HEK293T (cell line): ENCODE measurements around the gene DET1.

ENCODE experiments used
- CTCF ChIA-PET: fragments of 350-600 bp; formaldehyde crosslinking; extraction: SDS; loops from one replicate; lab custom pipeline; 2021; ENCODE audit warnings: antibody characterized with exemption, inconsistent platforms; lab: Yijun Ruan, JAX
- POLR2A ChIA-PET: fragments of 350-600 bp; formaldehyde crosslinking; extraction: SDS; loops from one replicate; lab custom pipeline; 2020; ENCODE audit warnings: antibody characterized with exemption, inconsistent platforms; lab: Yijun Ruan, JAX
- DNase-seq: peaks from one replicate; pipeline ENCODE4 v3.0.0; 2012; ENCODE audit warnings: mixed read lengths; ENCODE audit errors: extremely low spot score
- ARNT ChIP-seq: fragments of 450-650 bp; IDR thresholded peaks from 2 replicates; pipeline ENCODE4 v1.6.1; 2017; ENCODE audit warnings: mild to moderate bottlenecking
- BHLHE40 ChIP-seq: fragments of 450-650 bp; IDR thresholded peaks from 2 replicates; pipeline ENCODE4 v1.6.1; 2016; ENCODE audit warnings: mild to moderate bottlenecking, moderate library complexity, borderline replicate concordance
- CTBP1 ChIP-seq: fragments of 450-650 bp; IDR thresholded peaks from 2 replicates; pipeline ENCODE4 v1.6.1; 2016; ENCODE audit warnings: borderline replicate concordance
- ELF4 ChIP-seq: fragments of 450-650 bp; IDR thresholded peaks from 2 replicates; pipeline ENCODE4 v1.6.1; 2017; ENCODE audit warnings: antibody characterized with exemption
- FOXA1 ChIP-seq: fragments of 450-650 bp; IDR thresholded peaks from 2 replicates; pipeline ENCODE4 v1.6.1; 2016; ENCODE audit warnings: mild to moderate bottlenecking
- FOXK2 ChIP-seq: fragments of 450-650 bp; IDR thresholded peaks from 2 replicates; pipeline ENCODE4 v1.6.1; 2016; ENCODE audit warnings: mild to moderate bottlenecking
- FOXM1 ChIP-seq: fragments of 450-650 bp; IDR thresholded peaks from 2 replicates; pipeline ENCODE4 v1.6.1; 2017; ENCODE audit warnings: mild to moderate bottlenecking, borderline replicate concordance
- HDGF ChIP-seq: fragments of 450-650 bp; IDR thresholded peaks from 2 replicates; pipeline ENCODE4 v1.6.1; 2017; ENCODE audit warnings: antibody characterized with exemption, borderline replicate concordance
- L3MBTL2 ChIP-seq: fragments of 450-650 bp; conservative IDR thresholded peaks from 2 replicates; pipeline ENCODE4 v1.6.1; 2016; ENCODE audit warnings: mild to moderate bottlenecking
- LEF1 ChIP-seq: fragments of 450-650 bp; IDR thresholded peaks from 2 replicates; pipeline ENCODE4 v1.6.1; 2017; ENCODE audit warnings: mild to moderate bottlenecking, borderline replicate concordance
- NFRKB ChIP-seq: fragments of 450-650 bp; IDR thresholded peaks from 2 replicates; pipeline ENCODE4 v1.6.1; 2016; ENCODE audit warnings: mild to moderate bottlenecking, moderate library complexity
- PKNOX1 ChIP-seq: fragments of 450-650 bp; IDR thresholded peaks from 2 replicates; pipeline ENCODE4 v1.6.1; 2016
- SP1 ChIP-seq: fragments of 450-650 bp; IDR thresholded peaks from 2 replicates; pipeline ENCODE4 v1.6.1; 2017
- SUZ12 ChIP-seq: fragments of 450-650 bp; IDR thresholded peaks from 2 replicates; pipeline ENCODE4 v1.6.1; 2016; ENCODE audit warnings: mild to moderate bottlenecking
- TARDBP ChIP-seq: fragments of 450-650 bp; IDR thresholded peaks from 2 replicates; pipeline ENCODE4 v1.6.1; 2016
- ZNF384 ChIP-seq: fragments of 450-650 bp; IDR thresholded peaks from 2 replicates; pipeline ENCODE4 v1.6.1; 2016

The DET1 gene

GRCh38 chr15:88487178-88487795, 59.2 kb downstream of the DET1 start:
- no peak for TF ChIP-seq FOXK2
- TF ChIP-seq PKNOX1: no peak
- no peak for DNase-seq
- ChIA-PET POLR2A (no interaction called here), CTCF (no interaction called here)

GRCh38 chr15:88484682-88485331, 61.7 kb downstream of the DET1 start:
- TF ChIP-seq NFRKB (no peak), L3MBTL2 (no peak), HDGF (no peak), ZNF384 (no peak)
- CTCF ChIA-PET: interaction anchor here (0.8 to 1.1 kb wide), 2 partner anchors 15 to 130 kb away, joined by 3 to 4 read pairs; no protein-coding TSS in a partner anchor
- no peak for DNase-seq
- POLR2A ChIA-PET: no interaction called here

GRCh38 chr15:88482263-88482662, 64.2 kb downstream of the DET1 start:
- DNase-seq: no peak
- CTCF ChIA-PET: interaction anchor here (0.6 kb wide), 1 partner anchor 760 kb away, joined by 3 read pairs; no protein-coding TSS in a partner anchor
- TF ChIP-seq TARDBP: no peak
- TF ChIP-seq BHLHE40: no peak
- TF ChIP-seq LEF1: no peak
- TF ChIP-seq ELF4: no peak
- TF ChIP-seq L3MBTL2: no peak
- TF ChIP-seq NFRKB: no peak
- TF ChIP-seq SP1: no peak
- TF ChIP-seq HDGF: no peak
- no peak for TF ChIP-seq FOXA1
- no peak for TF ChIP-seq FOXM1
- TF ChIP-seq FOXK2: no peak
- POLR2A ChIA-PET: interaction anchor here (1.0 kb wide), 1 partner anchor 15 kb away, joined by 3 read pairs; the partner anchor contains the start of genes MRPL46 and MRPS11

GRCh38 chr15:88480981-88481380, 65.5 kb downstream of the DET1 start:
- POLR2A ChIA-PET: interaction anchor here (1.0 kb wide), 1 partner anchor 14 kb away, joined by 3 read pairs; the partner anchor contains the start of genes MRPL46 and MRPS11
- CTCF ChIA-PET: interaction anchor here (0.7 kb wide), 1 partner anchor 129 kb away, joined by 4 read pairs; no protein-coding TSS in a partner anchor
- DNase-seq: no peak
- TF ChIP-seq ARNT (no peak), ELF4 (no peak), HDGF (no peak), FOXA1 (no peak), LEF1 (no peak), BHLHE40 (no peak), SP1 (no peak), NFRKB (no peak), TARDBP (no peak), ZNF384 (no peak), SUZ12 (no peak), CTBP1 (no peak), L3MBTL2 (no peak), FOXM1 (no peak), FOXK2 (no peak), PKNOX1 (no peak)

- no peak for DNase-seq
- TF ChIP-seq NFRKB (no peak), LEF1 (no peak), SUZ12 (no peak), TARDBP (no peak), BHLHE40 (no peak), ZNF384 (no peak), HDGF (no peak), FOXA1 (no peak), FOXM1 (no peak), ARNT (no peak), CTBP1 (no peak), SP1 (no peak), L3MBTL2 (no peak), ELF4 (no peak), FOXK2 (no peak), PKNOX1 (no peak)
- POLR2A ChIA-PET: interaction anchor here (1.6 kb wide), 1 partner anchor 12 kb away, joined by 5 read pairs; the partner anchor contains the start of genes MRPL46 and MRPS11
- CTCF ChIA-PET: no interaction called here
These were observed 67.3 kb downstream of the DET1 start for GRCh38 chr15:88479169-88479568.

- TF ChIP-seq TARDBP (no peak), FOXM1 (no peak)
- ChIA-PET POLR2A (interaction anchor here (1.6 kb wide), 2 partner anchors 10 kb away, joined by 4 to 5 read pairs; partner anchors contain the start of genes MRPL46 and MRPS11), CTCF (interaction anchor here (0.6 kb wide), 1 partner anchor 140 kb away, joined by 3 read pairs; no protein-coding TSS in a partner anchor)
- DNase-seq: no peak
These were observed 68.6 kb downstream of the DET1 start for GRCh38 chr15:88477904-88478303.
